ENCODE data around the gene PDE6A.

DNA sequence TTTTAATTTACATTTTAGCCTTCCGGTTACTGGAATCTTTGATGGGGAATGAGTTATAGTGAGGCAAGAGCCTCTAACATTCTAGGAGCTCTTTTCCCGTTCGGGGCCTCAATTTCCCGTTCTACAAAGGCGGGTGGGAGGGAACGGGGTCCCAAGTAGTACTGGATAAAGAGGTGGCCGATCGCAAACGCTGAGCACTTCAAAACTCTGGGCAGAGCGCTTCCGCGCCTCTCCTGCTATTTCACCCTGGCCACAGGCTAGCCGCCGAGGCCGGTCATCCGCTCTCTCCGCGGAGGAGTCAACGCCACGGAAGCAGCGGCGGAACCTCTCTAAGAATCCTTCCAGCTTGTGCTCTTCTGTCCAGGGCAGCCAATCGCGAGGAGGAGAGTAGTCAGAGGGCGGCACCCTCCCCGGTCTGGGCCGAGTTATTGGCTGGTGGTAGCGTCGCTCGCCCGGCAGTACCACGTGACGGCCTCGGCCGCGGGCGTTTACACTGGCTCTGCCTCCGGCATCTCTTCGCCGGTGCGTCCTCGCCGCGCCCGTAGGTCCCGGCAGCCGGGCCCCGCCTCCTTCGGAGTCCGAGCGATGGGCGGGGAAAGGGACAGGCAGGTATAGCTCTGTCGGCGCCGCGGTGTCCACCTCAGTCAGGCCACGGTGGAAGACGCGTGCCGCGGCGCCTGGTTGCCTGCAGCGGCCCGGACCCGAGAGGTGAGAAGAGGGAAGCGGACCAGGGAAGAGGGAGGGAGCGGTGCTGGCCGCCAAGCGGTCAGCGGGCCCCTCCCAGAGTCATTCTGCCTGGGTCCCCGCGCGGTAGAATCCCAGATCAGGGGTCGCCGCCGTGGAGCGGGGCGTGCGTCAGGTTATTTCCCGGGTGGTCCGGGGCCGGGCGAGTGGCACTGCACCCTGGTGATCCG is 15.9 kb upstream of the PDE6A start, which contains the start of gene SLC26A2:
- TF ChIP-seq, protein P1, sequence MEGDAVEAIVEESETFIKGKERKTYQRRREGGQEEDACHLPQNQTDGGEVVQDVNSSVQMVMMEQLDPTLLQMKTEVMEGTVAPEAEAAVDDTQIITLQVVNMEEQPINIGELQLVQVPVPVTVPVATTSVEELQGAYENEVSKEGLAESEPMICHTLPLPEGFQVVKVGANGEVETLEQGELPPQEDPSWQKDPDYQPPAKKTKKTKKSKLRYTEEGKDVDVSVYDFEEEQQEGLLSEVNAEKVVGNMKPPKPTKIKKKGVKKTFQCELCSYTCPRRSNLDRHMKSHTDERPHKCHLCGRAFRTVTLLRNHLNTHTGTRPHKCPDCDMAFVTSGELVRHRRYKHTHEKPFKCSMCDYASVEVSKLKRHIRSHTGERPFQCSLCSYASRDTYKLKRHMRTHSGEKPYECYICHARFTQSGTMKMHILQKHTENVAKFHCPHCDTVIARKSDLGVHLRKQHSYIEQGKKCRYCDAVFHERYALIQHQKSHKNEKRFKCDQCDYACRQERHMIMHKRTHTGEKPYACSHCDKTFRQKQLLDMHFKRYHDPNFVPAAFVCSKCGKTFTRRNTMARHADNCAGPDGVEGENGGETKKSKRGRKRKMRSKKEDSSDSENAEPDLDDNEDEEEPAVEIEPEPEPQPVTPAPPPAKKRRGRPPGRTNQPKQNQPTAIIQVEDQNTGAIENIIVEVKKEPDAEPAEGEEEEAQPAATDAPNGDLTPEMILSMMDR (conservative IDR thresholded peaks at IDR 0.05) = no peak
- no peak for TF ChIP-seq EZH2 (IDR thresholded peaks at IDR 0.05; ENCODE audit: low read depth)
